ENCODE data around the gene RAX2. TPM values are rescaled to one million over a fixed set of nuclear protein-coding genes. Genes with fewer than 3 reads are reported as not detected.

RAX2 gene
- total RNA-seq, 1 donor from 2014 or later = not detected

- peaks cover 10% of the 10 kb centered on the region for H3K27me3 Mint-ChIP-seq (ENCODE audit: unreplicated experiment)
- no peak for TF ChIP-seq CTCF (IDR thresholded peaks at IDR 0.05; ENCODE audit: partially characterized antibody, unreplicated experiment)
- no peak overlapping the region for H3K4me3 Mint-ChIP-seq (ENCODE audit: unreplicated experiment)
- peak; percentile 47 for DNase-seq
- H3K4me1 Mint-ChIP-seq (ENCODE audit: low read depth, unreplicated experiment) = no peaks in the 10 kb centered on the region
- peak overlapping the region; percentile 48 for H3K27ac Mint-ChIP-seq (ENCODE audit: unreplicated experiment)
- H3K36me3 Mint-ChIP-seq (ENCODE audit: unreplicated experiment) = no peaks in the 10 kb centered on the region
- peaks cover 4% of the 10 kb centered on the region for H3K9me3 Mint-ChIP-seq (ENCODE audit: unreplicated experiment)
Observed at GRCh38 chr19:3774621-3775373, 2.8 kb upstream of the RAX2 start.

GRCh38 chr19:3773814-3774515 is 1.9 kb upstream of the RAX2 start:
- TF ChIP-seq CTCF (IDR thresholded peaks at IDR 0.05; ENCODE audit: partially characterized antibody, unreplicated experiment) = no peak
- no peaks in the 10 kb centered on the region for H3K36me3 Mint-ChIP-seq (ENCODE audit: unreplicated experiment)
- no peak overlapping the region for H3K4me3 Mint-ChIP-seq (ENCODE audit: unreplicated experiment)
- H3K27ac Mint-ChIP-seq (ENCODE audit: unreplicated experiment) = no peak overlapping the region
- no peak for DNase-seq
- peaks cover 10% of the 10 kb centered on the region for H3K27me3 Mint-ChIP-seq (ENCODE audit: unreplicated experiment)
- peaks cover 4% of the 10 kb centered on the region for H3K9me3 Mint-ChIP-seq (ENCODE audit: unreplicated experiment)
- H3K4me1 Mint-ChIP-seq (ENCODE audit: low read depth, unreplicated experiment) = no peaks in the 10 kb centered on the region

- H3K4me1 Mint-ChIP-seq (ENCODE audit: low read depth, unreplicated experiment) = no peaks in the 10 kb centered on the region
- no peak overlapping the region for H3K27ac Mint-ChIP-seq (ENCODE audit: unreplicated experiment)
- H3K27me3 Mint-ChIP-seq (ENCODE audit: unreplicated experiment) = peaks cover 7% of the 10 kb centered on the region
- H3K9me3 Mint-ChIP-seq (ENCODE audit: unreplicated experiment) = peaks cover 4% of the 10 kb centered on the region
- no peak for TF ChIP-seq CTCF (IDR thresholded peaks at IDR 0.05; ENCODE audit: partially characterized antibody, unreplicated experiment)
- no peak for DNase-seq
- H3K4me3 Mint-ChIP-seq (ENCODE audit: unreplicated experiment) = no peak overlapping the region
- no peaks in the 10 kb centered on the region for H3K36me3 Mint-ChIP-seq (ENCODE audit: unreplicated experiment)
Observed at GRCh38 chr19:3771000-3771905, 775 bp downstream of the RAX2 start.

GRCh38 chr19:3770136-3770999 is 1.7 kb downstream of the RAX2 start:
- H3K9me3 Mint-ChIP-seq (ENCODE audit: unreplicated experiment) = peaks cover 4% of the 10 kb centered on the region
- H3K36me3 Mint-ChIP-seq (ENCODE audit: unreplicated experiment) = no peaks in the 10 kb centered on the region
- H3K4me1 Mint-ChIP-seq (ENCODE audit: low read depth, unreplicated experiment) = no peaks in the 10 kb centered on the region
- no peak overlapping the region for H3K4me3 Mint-ChIP-seq (ENCODE audit: unreplicated experiment)
- H3K27me3 Mint-ChIP-seq (ENCODE audit: unreplicated experiment) = peaks cover 7% of the 10 kb centered on the region
- no peak for TF ChIP-seq CTCF (IDR thresholded peaks at IDR 0.05; ENCODE audit: partially characterized antibody, unreplicated experiment)
- H3K27ac Mint-ChIP-seq (ENCODE audit: unreplicated experiment) = no peak overlapping the region
- DNase-seq = no peak

Data from glutamatergic neuron (in vitro differentiated cells).